Mucosa of gallbladder (tissue), 1 donor: Measurements from ENCODE around the gene KDM4B. TPM values are rescaled to one million over a fixed set of nuclear protein-coding genes. Genes with fewer than 3 reads are reported as not detected.
"Not testable (repeated sequence)": the region's sequence is repeated elsewhere in the genome, so short reads cannot be mapped to it uniquely, and the experiment has no call there.

Experiments used
- DNase-seq: peaks from one replicate; pipeline ENCODE4 v3.0.0-alpha.2; 2020; ENCODE audit warnings: low spot score
- total RNA-seq: library from RNA; stranded (reverse); gene quantifications from one replicate; pipeline ENCODE4 v1.2.1, GENCODE V29; 2021
- donor health status: DM: no; HTN: no; CAD: no.

KDM4B gene
- total RNA-seq, 1 donor from 2014 or later, result 49.3 TPM

GRCh38 chr19:5150902-5151741 lies 182.2 kb downstream of the KDM4B start:
- DNase-seq, result no peak

GRCh38 chr19:5152013-5152763 lies 183.3 kb downstream of the KDM4B start:
- DNase-seq, result no peak

GRCh38 chr19:5152767-5153532 lies 184.0 kb downstream of the KDM4B start:
- no peak for DNase-seq

GRCh38 chr19:5153601-5154128 lies 184.8 kb downstream of the KDM4B start:
- DNase-seq, result no peak

- DNase-seq, result no peak
Measured at GRCh38 chr19:5154129-5154798, 185.4 kb downstream of the KDM4B start.

- DNase-seq, result no peak
Measured at GRCh38 chr19:5154799-5155426, 186.0 kb downstream of the KDM4B start.

- DNase-seq, result no peak
Measured at GRCh38 chr19:5155586-5156210, 186.8 kb downstream of the KDM4B start.

GRCh38 chr19:5156231-5156986 lies 187.5 kb downstream of the KDM4B start:
- no peak for DNase-seq

- DNase-seq, result no peak
Measured at GRCh38 chr19:5157186-5157585, 188.3 kb downstream of the KDM4B start.

GRCh38 chr19:5158549-5159134 lies 189.7 kb downstream of the KDM4B start:
- DNase-seq, result not testable (repeated sequence)

- not testable (repeated sequence) for DNase-seq
Measured at GRCh38 chr19:5160158-5160795, 191.4 kb downstream of the KDM4B start.

- not testable (repeated sequence) for DNase-seq
Measured at GRCh38 chr19:5164845-5165696, 196.2 kb downstream of the KDM4B start.

GRCh38 chr19:5165697-5166019 lies 196.7 kb downstream of the KDM4B start:
- no peak for DNase-seq

- DNase-seq, result no peak
Measured at GRCh38 chr19:5166262-5166661, 197.3 kb downstream of the KDM4B start.

GRCh38 chr19:5170329-5170745 lies 201.4 kb downstream of the KDM4B start:
- no peak for DNase-seq

- DNase-seq, result no peak
Measured at GRCh38 chr19:5171711-5172110, 202.8 kb downstream of the KDM4B start.

GRCh38 chr19:5172859-5173630 lies 204.1 kb downstream of the KDM4B start:
- no peak for DNase-seq
